HepG2 (cell line): ENCODE data around the gene CCDC102B. TPM values are rescaled to one million over a fixed set of nuclear protein-coding genes. Genes with fewer than 3 reads are reported as not detected.

Source experiments
- ATAC-seq: fragments of 200-7000 bp; cut with Tn5 transposase; 3 replicates; pipeline ENCODE4 v1.9.1; 2020; ENCODE audit warnings: mild to moderate bottlenecking, moderate library complexity
- BruUV-seq: library from RNA; stranded (reverse); fragments of 400-500 nt; replicated peaks from 2 replicates; lab custom pipeline; 2021; lab: Mats Ljungman, UMichigan
- CTCF ChIA-PET: fragments of 300-600 bp; formaldehyde crosslinking; extraction: SDS; loops from one replicate; lab custom pipeline; 2021; ENCODE audit warnings: low total read pairs, inconsistent platforms, low intra/inter-chr PET ratio; lab: Yijun Ruan, JAX
- POLR2A ChIA-PET: fragments of 350-600 bp; sonication (Branson Sonifier 250); formaldehyde crosslinking; loops from one replicate; lab custom pipeline; 2020; ENCODE audit warnings: antibody characterized with exemption, inconsistent platforms; lab: Yijun Ruan, JAX
- DNase-seq: peaks from one replicate; pipeline ENCODE4 v3.0.0-alpha.2; 2015; ENCODE audit warnings: low spot score
- FAIRE-seq: peaks from 3 replicates; lab custom pipeline; 2011; peaks lifted over from hg19 to GRCh38; lab: Jason Lieb, UNC
- H2AFZ ChIP-seq: one replicate; pipeline ENCODE4 v1.6.1; 2011; ENCODE audit warnings: low read length, inconsistent platforms
- H3K27ac ChIP-seq: fragments of 300-600 bp; 3 replicates; pipeline ENCODE4 v1.8.0; 2011; ENCODE audit warnings: mixed run types, mild to moderate bottlenecking, mixed read lengths, low read length, inconsistent platforms; ENCODE audit not compliant: insufficient read depth; ENCODE audit errors: extremely low read length
- H3K27me3 ChIP-seq, 2 experiments: fragments of 200-600 bp in 1 of 2; 2 replicates in 1 of 2; 3 replicates in 1 of 2; pipeline versions ENCODE4 v1.6.0 to v1.8.0; 2011; ENCODE audit warnings: low read length in 2 of 2, mild to moderate bottlenecking in 2 of 2, moderate library complexity in 2 of 2, inconsistent platforms in 1 of 2; ENCODE audit not compliant: insufficient read depth in 2 of 2, control insufficient read depth in 1 of 2
- H3K36me3 ChIP-seq, 2 experiments: fragments of 200-600 bp in 1 of 2; replicated peaks in 1 of 2; 2 replicates in 1 of 2; 3 replicates in 1 of 2; pipeline versions ENCODE4 v1.5.1 to v1.8.0; 2011; ENCODE audit warnings: low read length in 2 of 2, inconsistent platforms in 1 of 2; ENCODE audit not compliant: insufficient read depth in 2 of 2, control insufficient read depth in 1 of 2
- H3K4me1 ChIP-seq: 2 replicates; pipeline ENCODE4 v1.5.1; 2012; ENCODE audit warnings: low read length, inconsistent platforms; ENCODE audit not compliant: insufficient read depth
- H3K4me2 ChIP-seq: 2 replicates; pipeline ENCODE4 v1.6.0; 2011; ENCODE audit warnings: low read depth, low read length, inconsistent platforms
- H3K4me3 ChIP-seq, 3 experiments: fragments of 200-600 bp in 1 of 3; sonication (generic), shearing (Covaris generic) in 1 of 3; replicated peaks in 1 of 3; 2 replicates each; pipeline ENCODE4 v1.5.1; 2011 to 2016; ENCODE audit warnings: low read length in 3 of 3, inconsistent platforms in 2 of 3, low read depth in 2 of 3, mild to moderate bottlenecking in 2 of 3, control low read depth in 1 of 3, mixed read lengths in 1 of 3; ENCODE audit not compliant: insufficient read depth in 1 of 3
- H3K79me2 ChIP-seq: one replicate; pipeline ENCODE4 v1.6.1; 2011; ENCODE audit warnings: low read length, inconsistent platforms; ENCODE audit not compliant: insufficient read depth
- H3K9ac ChIP-seq: 2 replicates; pipeline ENCODE4 v1.6.0; 2011; ENCODE audit warnings: mild to moderate bottlenecking, low read depth, low read length, inconsistent platforms; ENCODE audit not compliant: insufficient read depth
- H3K9me3 ChIP-seq: 2 replicates; pipeline ENCODE4 v1.5.1; 2012; ENCODE audit warnings: mild to moderate bottlenecking, low read length
- H4K20me1 ChIP-seq: 2 replicates; pipeline ENCODE4 v1.6.0; 2011; ENCODE audit warnings: inconsistent platforms, mild to moderate bottlenecking, low read length, moderate library complexity; ENCODE audit not compliant: insufficient read depth
- ATF7 ChIP-seq, 2 experiments: fragments of 450-650 bp in 1 of 2; sonication (generic) in 1 of 2; formaldehyde crosslinking in 1 of 2; IDR thresholded peaks; 2 replicates each; pipeline versions ENCODE4 v1.4.0 to v1.6.1; 2016 to 2020; ENCODE audit warnings: antibody characterized with exemption in 1 of 2, mild to moderate bottlenecking in 1 of 2, missing genetic modification reagents in 1 of 2
- PRDM15 ChIP-seq: sonication (generic); formaldehyde crosslinking; IDR thresholded peaks from 2 replicates; pipeline ENCODE4 v1.4.0; 2020; ENCODE audit warnings: missing genetic modification reagents
- ZKSCAN1 ChIP-seq: fragments of 150-350 bp; IDR thresholded peaks from 2 replicates; pipeline ENCODE4 v1.6.1; 2014; ENCODE audit warnings: low read length
- WGBS: methylation state at CpG from one replicate; pipeline ENCODE4 v1.1.6; 2017; ENCODE audit warnings: low lambda C conversion rate; 5-methylcytosine and 5-hydroxymethylcytosine counted together
- in situ Hi-C: cut with HindIII; loops from 2 replicates; pipeline ENCODE4 v1.10.0; 2017; ENCODE audit warnings: low pct_unique_long_range_greater_than_20kb; ENCODE audit not compliant: extremely low pct_ligation_motif_present
- intact Hi-C: fragments of 100-400 bp; cut with micrococcal nuclease; formaldehyde crosslinking; loops from one replicate; pipeline ENCODE4 v1.10.0; 2022; ENCODE audit not compliant: unreplicated experiment
- polyA plus RNA-seq, 8 experiments: library from polyadenylated mRNA; depleted of rRNA in 3 of 8; stranded (reverse) in 7 of 8; unstranded in 1 of 8; fragments of >200 nt; fragmentation: Illumina TruSeq in 4 of 8; extraction: Trizol in 4 of 8; gene quantifications; 2 replicates each; pipeline versions ENCODE4 v1.2.1 to v1.2.3, GENCODE V29; 2011 to 2016; ENCODE audit warnings: low read depth in 4 of 8, missing spikeins in 1 of 8, mixed read lengths in 1 of 8; ENCODE audit not compliant: insufficient read depth in 1 of 8
- total RNA-seq, 5 experiments: library from RNA; depleted of rRNA; stranded (reverse); fragments of >200 nt; fragmentation: Illumina TruSeq; extraction: Trizol; gene quantifications; 2 replicates each; pipeline ENCODE4 v1.2.3, GENCODE V29; 2016; ENCODE audit warnings: low read depth in 1 of 5

The CCDC102B gene
- total and polyA plus RNA-seq, 2 of the 13 experiments (the other 11 are each of a cell fraction or from before 2014, with no cell fraction given) = 2.3 to 3.7 TPM

- no peak for TF ChIP-seq PRDM15 (CRISPR knock-in tag)
- TF ChIP-seq, all 625 proteins: peak for 0
Observed at GRCh38 chr18:68826121-68826520, 28.2 kb downstream of the CCDC102B start (continued).

GRCh38 chr18:68830256-68831045, 32.6 kb downstream of the CCDC102B start:
- TF ChIP-seq ZKSCAN1 (no peak), ATF7 (IDR thresholded peaks at IDR 0.05) (peak; percentile 18; the same call in 1 of the 2 replicates), ATF7 (CRISPR knock-in tag; IDR thresholded peaks at IDR 0.05) (no peak)
- TF ChIP-seq, all 625 proteins: peak for 1
- in situ Hi-C loops (no loop called here), intact Hi-C loops (no loop called here)
- ChIA-PET POLR2A (no interaction called here), CTCF (no interaction called here)
- WGBS = 11% methylated on average over 2 of the region's 2 CpGs
- Histone ChIP-seq H3K4me2 (no peak overlapping the region), H2AFZ (no peak overlapping the region), H3K9me3 (no peaks in the 10 kb centered on the region), H3K4me1 (no peaks in the 10 kb centered on the region), H3K27me3 (no peaks in the 10 kb centered on the region; a peak in 1 of 5 replicates), H3K79me2 (no peaks in the 10 kb centered on the region), H3K36me3 (no peaks in the 10 kb centered on the region), H3K9ac (no peak overlapping the region), H3K4me3 (no peak overlapping the region), H3K27ac (no peak overlapping the region), H4K20me1 (no peaks in the 10 kb centered on the region)
- ATAC-seq (no peak), FAIRE-seq (no peak), DNase-seq (no peak)
- BruUV-seq = no TSS peak
